Pulmonary artery endothelial cell (primary cell): ENCODE data around the gene EPHA1. TPM values are rescaled to one million over a fixed set of nuclear protein-coding genes. Genes with fewer than 3 reads are reported as not detected.
"Not testable (repeated sequence)": the region's sequence is repeated elsewhere in the genome, so short reads cannot be mapped to it uniquely, and the experiment has no call there.

ENCODE experiments used
- DNase-seq: peaks from one replicate; pipeline ENCODE4 v3.0.0-alpha.2; 2011; ENCODE audit warnings: low read depth, low spot score
- total RNA-seq: library from RNA; depleted of rRNA; stranded (reverse); fragments of >200 nt; gene quantifications from 2 replicates; pipeline ENCODE4 v1.2.3, GENCODE V29; 2014

Gene EPHA1
- total RNA-seq, 1 donor from 2014 or later = under 0.01 TPM

DNA sequence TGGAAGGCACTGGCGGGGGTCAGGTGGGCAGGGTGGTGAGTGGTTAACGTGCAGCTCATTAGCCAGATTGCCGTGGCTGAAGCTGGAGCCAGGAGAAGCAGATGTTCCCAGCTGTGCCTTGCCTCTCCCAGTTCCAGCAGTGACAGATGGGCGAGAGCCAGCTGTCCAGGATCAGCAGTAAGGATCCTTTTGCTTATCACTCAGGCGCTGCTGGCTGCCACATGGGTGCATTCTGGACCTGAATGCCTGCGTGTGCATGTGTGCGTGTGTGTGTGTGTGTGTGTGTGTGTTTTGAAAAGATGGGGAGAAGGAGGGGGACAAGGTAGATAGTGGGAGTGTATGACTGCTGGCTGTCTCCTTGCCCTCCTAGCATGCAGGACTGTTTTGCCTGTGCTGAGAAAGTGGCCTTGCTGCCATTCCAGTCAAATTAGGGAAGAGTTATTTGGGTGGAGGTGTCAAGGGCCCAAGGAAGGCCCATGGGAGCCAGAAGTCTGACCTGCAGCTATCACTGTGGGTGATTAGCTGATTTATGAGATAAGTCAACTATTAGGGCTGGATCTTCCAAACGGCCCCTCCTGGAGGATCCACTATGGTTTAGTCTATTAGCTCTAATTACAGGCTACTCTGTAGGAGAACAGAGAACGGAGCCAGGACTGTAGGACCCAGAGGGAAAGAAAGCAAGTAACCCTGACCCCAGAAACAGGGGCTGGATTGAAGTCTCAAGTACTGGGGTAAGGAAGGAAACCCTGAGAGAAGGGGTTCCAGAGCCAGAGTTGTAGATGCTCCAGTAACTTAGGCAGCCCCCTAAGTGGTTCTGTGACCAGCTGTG, 3.3 kb downstream of the EPHA1 start:
- DNase-seq = no peak

- DNase-seq = not testable (repeated sequence)
These were observed 6.4 kb downstream of the EPHA1 start for GRCh38 chr7:143402233-143402632.

GRCh38 chr7:143401265-143401664, 7.4 kb downstream of the EPHA1 start:
- DNase-seq = no peak

- no peak for DNase-seq
These were observed 9.0 kb downstream of the EPHA1 start for GRCh38 chr7:143399642-143400041.

- DNase-seq = no peak
These were observed 9.5 kb downstream of the EPHA1 start for GRCh38 chr7:143399151-143399550.

DNA sequence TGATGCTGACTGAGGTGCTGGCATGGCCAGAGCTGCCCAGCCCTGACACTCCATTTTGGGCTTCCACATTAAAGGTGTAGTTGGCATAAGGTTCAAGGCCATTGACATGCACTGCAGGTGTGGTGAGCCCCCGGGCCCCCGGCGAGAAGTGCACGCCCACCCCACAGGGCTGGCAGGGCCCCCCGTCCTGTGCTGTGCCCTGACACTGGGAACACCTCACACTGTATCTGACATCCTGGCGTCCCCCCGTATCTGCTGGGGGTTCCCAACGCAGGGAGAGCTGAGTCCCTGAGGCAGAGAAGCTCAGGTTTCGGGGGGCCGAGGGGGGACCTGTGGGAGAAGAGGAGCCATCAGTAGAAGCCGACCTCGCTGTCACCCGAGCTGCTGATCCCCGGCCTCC, 10.0 kb downstream of the EPHA1 start:
- DNase-seq = no peak

DNA sequence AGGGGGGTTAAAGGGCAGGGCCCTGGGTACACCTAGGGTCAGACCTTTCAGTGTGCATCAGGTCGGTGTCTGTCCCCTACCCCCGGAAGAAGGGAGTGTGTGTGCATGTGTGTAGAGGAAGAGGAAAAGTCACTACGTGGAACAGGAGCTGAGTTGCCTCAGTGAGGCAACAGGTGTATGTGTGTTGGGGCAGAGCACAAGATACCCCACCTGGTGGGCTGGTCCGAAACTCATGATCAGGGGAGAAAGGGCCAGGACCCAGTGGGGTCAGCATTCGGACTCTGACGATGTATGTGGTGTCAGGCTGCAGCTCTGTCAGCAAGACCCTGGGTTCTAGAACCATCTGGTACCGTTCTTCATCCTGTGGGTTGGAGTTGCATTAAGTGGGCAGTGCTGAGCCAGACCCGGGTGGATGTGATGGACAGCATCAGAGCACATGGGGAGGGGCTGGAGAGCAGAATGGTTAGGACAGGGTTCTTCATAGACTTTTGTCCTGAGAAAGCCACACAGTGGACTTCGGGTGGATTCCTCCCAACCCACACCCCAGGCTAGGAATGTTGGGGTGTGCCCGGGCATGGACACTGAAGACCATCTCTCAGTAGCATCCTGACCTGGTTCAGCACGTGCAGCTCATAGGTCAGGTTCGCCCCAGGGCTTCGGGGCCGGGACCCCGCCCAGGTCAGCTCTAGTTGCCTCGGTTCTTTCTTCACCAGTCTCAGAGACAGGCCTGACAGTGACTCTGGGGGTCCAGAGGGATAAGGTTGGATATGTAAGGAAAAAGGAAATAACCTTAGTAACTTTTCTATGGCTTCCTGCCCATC, 10.7 kb downstream of the EPHA1 start:
- no peak for DNase-seq

DNA sequence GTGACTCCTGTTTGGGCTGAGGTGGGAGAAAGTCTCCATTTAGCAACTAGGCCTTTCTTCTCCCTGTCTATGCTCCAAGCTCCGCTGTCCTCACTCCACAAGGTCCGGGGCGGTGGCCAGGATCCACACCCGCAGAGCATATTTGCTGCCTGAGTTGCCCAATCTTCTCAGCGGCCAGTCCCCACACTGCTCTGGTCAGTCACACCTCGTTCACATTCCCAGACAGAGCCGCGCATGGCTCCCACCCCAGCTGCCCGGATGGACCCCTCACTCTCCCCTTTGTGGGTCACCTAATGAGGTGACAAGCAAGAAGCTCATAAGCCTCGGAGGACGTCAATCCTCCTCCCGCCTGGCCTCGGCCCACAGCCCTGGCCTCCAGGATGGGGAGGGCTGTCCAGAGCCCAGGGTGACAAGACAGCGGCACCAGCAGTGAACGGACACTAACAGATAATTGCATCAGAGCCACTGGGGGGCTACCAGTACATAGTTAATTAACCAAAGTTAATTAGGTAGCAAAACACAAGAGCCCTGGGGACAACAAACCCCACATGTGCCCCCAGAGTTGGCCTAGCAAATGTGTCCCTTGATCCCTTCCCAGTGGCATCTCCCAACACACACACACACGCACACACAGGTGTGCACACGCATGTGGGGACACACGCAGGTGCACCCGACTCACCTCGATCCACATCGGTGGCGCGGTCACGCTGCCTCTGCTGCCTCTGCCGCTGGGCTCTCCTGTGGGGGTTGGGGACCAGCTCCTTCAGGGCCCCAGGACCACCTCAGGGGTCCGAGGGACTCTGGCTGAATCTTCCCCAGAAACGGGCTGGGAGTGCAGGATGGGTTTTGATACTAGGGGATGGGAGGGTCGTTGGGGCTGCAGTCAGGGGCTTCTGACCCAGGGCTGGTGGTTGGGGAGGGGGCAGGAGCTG, 11.8 kb downstream of the EPHA1 start:
- no peak for DNase-seq

GRCh38 chr7:143396182-143396581, 12.5 kb downstream of the EPHA1 start:
- DNase-seq = no peak

DNA sequence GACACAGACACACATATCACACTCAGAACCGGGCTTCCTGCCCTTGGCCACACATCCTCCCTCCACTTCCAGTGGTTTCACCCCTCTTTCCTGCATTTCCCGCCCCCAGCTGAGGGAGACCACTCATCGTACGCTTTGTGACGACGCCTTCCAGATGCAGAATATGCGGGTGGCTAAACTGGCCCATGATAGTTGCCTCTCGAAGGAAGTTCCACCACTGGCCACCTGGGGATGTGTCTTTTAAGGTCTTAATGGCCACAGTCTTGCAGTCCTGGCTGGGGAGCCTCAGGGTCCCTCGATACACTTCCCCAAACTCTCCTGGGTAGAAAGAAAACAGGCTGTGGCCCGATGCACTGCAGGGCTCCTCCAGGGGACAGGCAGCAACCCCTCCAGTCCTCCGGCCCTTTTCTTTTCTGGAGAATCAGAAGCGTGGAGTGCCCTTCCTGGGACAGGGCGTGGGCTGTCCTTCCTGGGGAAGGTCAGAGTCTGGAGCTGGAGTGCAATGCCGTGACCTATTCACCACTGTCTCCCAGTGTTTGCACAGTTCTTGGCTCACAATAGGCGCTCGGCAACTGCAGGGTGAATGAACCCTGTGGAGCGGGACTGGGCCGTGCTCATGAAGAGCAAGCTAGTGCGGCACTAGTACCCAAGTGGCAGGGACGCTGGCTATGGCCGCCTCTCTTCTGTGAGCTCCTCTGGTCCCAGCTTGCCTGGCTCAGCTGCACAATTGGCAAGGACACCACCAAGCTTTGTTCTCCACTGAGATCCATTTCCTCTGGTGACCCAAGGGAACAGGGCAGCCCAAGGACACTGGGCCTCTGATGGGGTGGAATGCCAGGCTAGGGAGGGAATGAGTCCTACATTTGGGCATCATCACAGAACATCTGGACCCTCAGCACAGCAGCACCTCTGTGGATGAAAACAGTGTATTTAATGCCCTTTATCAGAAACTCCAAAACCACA, 13.2 kb downstream of the EPHA1 start:
- DNase-seq = no peak

DNA sequence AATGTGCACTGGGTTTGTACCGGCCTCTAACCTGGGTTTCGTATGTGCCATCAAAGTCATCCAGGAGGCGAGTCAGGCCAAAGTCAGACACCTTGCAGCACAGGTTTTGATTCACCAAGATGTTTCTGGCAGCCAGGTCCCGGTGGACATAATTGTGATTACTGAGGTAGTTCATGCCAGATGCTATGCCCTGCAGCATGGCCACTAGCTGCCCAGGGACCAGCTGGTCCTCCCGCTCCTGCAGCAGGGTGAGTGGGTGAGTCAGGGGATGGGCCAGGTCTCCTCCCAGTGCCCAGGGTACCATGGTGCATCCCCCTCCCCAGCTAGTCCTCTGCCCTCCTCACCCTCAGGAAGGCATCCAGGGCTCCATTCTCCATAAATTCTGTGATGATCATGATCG, 13.9 kb downstream of the EPHA1 start:
- DNase-seq = no peak

DNA sequence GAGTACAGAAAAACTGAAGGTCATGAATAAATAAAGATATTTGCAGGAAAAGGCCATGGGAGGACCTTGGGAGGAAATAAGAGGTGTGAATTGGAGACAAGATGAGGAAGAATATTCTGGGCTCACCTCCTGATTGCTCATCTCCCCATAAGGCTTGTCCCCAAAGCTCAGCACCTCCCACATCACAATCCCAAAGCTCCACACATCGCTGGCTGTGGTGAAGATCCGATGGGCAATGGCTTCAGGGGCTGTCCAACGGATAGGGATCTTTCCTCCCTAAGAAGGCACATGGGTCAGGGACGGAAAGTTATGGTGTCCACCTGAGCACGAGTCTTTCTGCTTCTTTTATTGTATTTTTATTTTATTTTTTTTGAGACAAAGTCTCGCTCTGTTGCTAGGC, 14.6 kb downstream of the EPHA1 start:
- no peak for DNase-seq

GRCh38 chr7:143393267-143394041, 15.2 kb downstream of the EPHA1 start:
- DNase-seq = no peak

- DNase-seq = no peak
These were observed 15.8 kb downstream of the EPHA1 start for GRCh38 chr7:143392875-143393266.

DNA sequence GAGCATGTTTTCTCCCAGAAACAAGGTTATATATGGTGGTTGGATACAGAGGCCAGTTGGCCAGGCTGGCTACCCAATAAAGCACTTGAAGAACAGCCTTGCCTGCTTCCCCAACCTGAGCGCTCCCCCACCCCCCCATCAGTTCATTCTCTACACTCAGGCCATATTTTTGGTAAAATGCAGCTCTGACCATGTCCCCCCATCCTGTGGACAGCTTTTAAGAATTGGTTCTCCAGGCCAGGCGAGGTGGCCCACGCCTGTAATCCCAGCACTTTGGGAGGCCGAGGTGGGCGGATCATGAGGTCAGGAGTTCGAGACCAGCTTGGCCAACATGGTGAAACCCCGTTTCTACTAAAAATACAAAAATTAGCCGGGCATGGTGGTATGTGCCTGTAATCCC, 16.2 kb downstream of the EPHA1 start:
- DNase-seq = not testable (repeated sequence)

GRCh38 chr7:143391462-143392404, 16.9 kb downstream of the EPHA1 start:
- DNase-seq = peak; percentile 62

DNA sequence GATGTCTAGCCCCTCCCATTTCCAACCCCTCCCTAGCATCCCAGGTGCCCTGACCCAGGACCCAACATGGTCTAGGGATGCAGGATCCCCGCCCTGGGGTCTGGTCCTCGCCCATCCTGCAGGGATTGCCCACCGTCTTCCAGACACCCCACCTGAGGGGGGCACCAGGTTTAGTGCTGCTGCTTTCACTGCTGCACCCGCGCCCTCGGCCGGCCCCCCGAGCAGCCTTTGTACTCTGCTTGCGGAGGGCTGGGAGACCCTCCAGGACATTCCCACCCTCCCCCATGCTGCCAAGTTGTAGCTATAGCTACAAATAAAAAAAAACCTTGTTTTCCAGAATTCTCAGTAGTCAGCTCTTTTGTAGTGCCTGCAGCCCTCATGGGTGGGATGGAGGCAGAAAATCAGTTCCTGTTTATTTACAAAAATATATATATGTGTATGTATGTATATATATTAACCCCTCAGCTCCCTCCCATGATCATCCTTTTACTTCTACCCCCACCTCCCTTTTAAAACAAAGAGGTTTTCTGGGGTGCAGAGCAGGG, 17.8 kb downstream of the EPHA1 start:
- no peak for DNase-seq

DNA sequence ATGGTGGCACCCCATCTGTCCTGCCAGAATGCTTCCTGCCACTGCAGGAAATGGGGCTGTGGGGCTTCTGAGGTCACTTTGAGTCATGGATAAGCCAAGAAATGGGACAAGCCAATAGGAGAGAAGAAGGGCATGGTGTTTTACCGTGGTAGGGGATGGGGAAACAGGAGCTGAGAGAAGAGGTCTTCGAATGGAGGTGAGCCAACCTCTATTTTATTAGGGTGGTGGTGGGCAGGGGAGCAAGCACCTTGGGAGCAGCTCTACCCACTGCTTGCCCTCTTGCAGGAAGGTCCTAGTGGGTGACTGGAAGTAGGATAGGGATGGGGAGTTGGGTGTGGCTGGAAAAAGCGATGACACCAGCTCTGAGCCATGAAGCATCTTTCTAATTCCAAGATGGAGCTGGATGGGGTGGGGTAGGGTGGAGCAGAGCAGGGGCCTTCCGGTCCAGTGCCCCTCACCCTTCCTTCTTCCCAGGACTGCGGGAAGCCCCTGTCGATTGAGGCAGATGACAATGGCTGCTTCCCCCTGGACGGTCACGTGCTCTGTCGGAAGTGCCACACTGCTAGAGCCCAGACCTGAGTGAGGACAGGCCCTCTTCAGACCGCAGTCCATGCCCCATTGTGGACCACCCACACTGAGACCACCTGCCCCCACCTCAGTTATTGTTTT, 18.4 kb downstream of the EPHA1 start:
- DNase-seq = no peak
